H1 (cell line): ENCODE measurements around the gene TNIK. TPM values are rescaled to one million over a fixed set of nuclear protein-coding genes. Genes with fewer than 3 reads are reported as not detected.

Source experiments
- CTCF ChIA-PET: fragments of 300-600 bp; sonication (Branson Sonifier 250); formaldehyde crosslinking; loops from one replicate; lab custom pipeline; 2021; ENCODE audit not compliant: partially characterized antibody; lab: Charles Lee
- POLR2A ChIA-PET: fragments of 300-600 bp; sonication (Branson Sonifier 250); formaldehyde crosslinking; loops from one replicate; lab custom pipeline; 2021; ENCODE audit warnings: inconsistent platforms; ENCODE audit not compliant: partially characterized antibody; lab: Charles Lee
- DNase-seq, 2 experiments: peaks; one replicate each; pipeline versions ENCODE4 v3.0.0 to v3.0.0-alpha.2; 2010 to 2022; ENCODE audit warnings: low spot score in 2 of 2, low read depth in 1 of 2, mixed read lengths in 1 of 2
- FAIRE-seq: peaks from 2 replicates; lab custom pipeline; 2011; peaks lifted over from hg19 to GRCh38; lab: Jason Lieb, UNC
- H2AFZ ChIP-seq: 2 replicates; pipeline ENCODE4 v1.8.1; 2012; ENCODE audit warnings: low read length, inconsistent platforms
- H2AK5ac ChIP-seq: 2 replicates; pipeline ENCODE4 v1.6.1; 2013; ENCODE audit warnings: low read depth, low read length
- H2BK120ac ChIP-seq: replicated peaks from 2 replicates; pipeline ENCODE3; 2013; ENCODE audit warnings: low read depth, low read length, inconsistent platforms
- H2BK12ac ChIP-seq: 2 replicates; pipeline ENCODE4 v1.6.1; 2013; ENCODE audit warnings: low read depth, low read length
- H2BK15ac ChIP-seq: 2 replicates; pipeline ENCODE4 v1.6.1; 2013; ENCODE audit warnings: low read length
- H2BK20ac ChIP-seq: 2 replicates; pipeline ENCODE4 v1.6.1; 2013; ENCODE audit warnings: low read length
- H2BK5ac ChIP-seq: 2 replicates; pipeline ENCODE4 v1.6.1; 2013; ENCODE audit warnings: low read depth, low read length
- H3K14ac ChIP-seq: 2 replicates; pipeline ENCODE4 v1.6.1; 2013; ENCODE audit warnings: inconsistent platforms; ENCODE audit not compliant: insufficient read length
- H3K18ac ChIP-seq: 2 replicates; pipeline ENCODE4 v1.6.1; 2013; ENCODE audit warnings: low read length; ENCODE audit errors: extremely low read depth
- H3K23ac ChIP-seq: 2 replicates; pipeline ENCODE4 v1.6.1; 2013; ENCODE audit warnings: inconsistent platforms; ENCODE audit not compliant: insufficient read length
- H3K23me2 ChIP-seq: 2 replicates; pipeline ENCODE4 v1.6.1; 2013; ENCODE audit warnings: low read depth, low read length
- H3K27ac ChIP-seq: 2 replicates; pipeline ENCODE4 v1.6.1; 2011; ENCODE audit warnings: low read depth, low read length, inconsistent platforms
- H3K27me3 ChIP-seq, 4 experiments: replicated peaks in 1 of 4; 1 replicate in 1 of 4; 2 replicates in 3 of 4; pipeline versions ENCODE4 v1.6.1 to v1.8.1; 2011 to 2013; ENCODE audit warnings: low read length in 3 of 4, mild to moderate bottlenecking in 3 of 4, inconsistent platforms in 2 of 4, mixed read lengths in 2 of 4, moderate library complexity in 1 of 4; ENCODE audit not compliant: control insufficient read depth in 3 of 4, insufficient read depth in 3 of 4; ENCODE audit errors: extremely low read depth in 1 of 4
- H3K36me3 ChIP-seq, 4 experiments: 2 replicates each; pipeline versions ENCODE4 v1.6.1 to v1.8.1; 2011 to 2013; ENCODE audit warnings: mild to moderate bottlenecking in 4 of 4, low read length in 3 of 4, moderate library complexity in 2 of 4, control low read depth in 1 of 4, inconsistent platforms in 1 of 4; ENCODE audit not compliant: insufficient read depth in 4 of 4, control insufficient read depth in 2 of 4
- H3K4ac ChIP-seq: replicated peaks from 2 replicates; pipeline ENCODE3; 2013; ENCODE audit warnings: low read length, low read depth, mixed read lengths, inconsistent platforms; ENCODE audit not compliant: insufficient read length
- H3K4me1 ChIP-seq, 4 experiments: replicated peaks in 1 of 4; 1 replicate in 1 of 4; 2 replicates in 3 of 4; pipeline versions ENCODE4 v1.6.1 to v1.8.1; 2011 to 2013; ENCODE audit warnings: low read length in 3 of 4, inconsistent platforms in 2 of 4, mixed read lengths in 1 of 4; ENCODE audit not compliant: insufficient read depth in 4 of 4, control insufficient read depth in 3 of 4
- H3K4me2 ChIP-seq, 2 experiments: 2 replicates each; pipeline versions ENCODE4 v1.6.1 to v1.8.1; 2011 to 2013; ENCODE audit warnings: low read depth in 2 of 2, low read length in 2 of 2, control low read depth in 1 of 2, inconsistent platforms in 1 of 2, mild to moderate bottlenecking in 1 of 2; ENCODE audit not compliant: insufficient read depth in 1 of 2
- H3K4me3 ChIP-seq, 4 experiments: fragments of 200-600, 300-600 bp in 1 of 4; sonication (generic), shearing (Covaris generic), sonication (Bioruptor Twin) in 1 of 4; 2 replicates each; pipeline versions ENCODE4 v1.5.1 to v1.8.1; 2011 to 2016; ENCODE audit warnings: low read length in 4 of 4, low read depth in 3 of 4, control low read depth in 2 of 4, inconsistent platforms in 2 of 4, mild to moderate bottlenecking in 2 of 4, mixed read lengths in 1 of 4, moderate library complexity in 1 of 4; ENCODE audit not compliant: insufficient read depth in 2 of 4; ENCODE audit errors: extremely low read depth in 1 of 4
- H3K56ac ChIP-seq: replicated peaks from 2 replicates; pipeline ENCODE3; 2013; ENCODE audit warnings: low read depth, mild to moderate bottlenecking, mixed read lengths, low read length, inconsistent platforms; ENCODE audit not compliant: insufficient read length
- H3K79me1 ChIP-seq: 2 replicates; pipeline ENCODE4 v1.6.1; 2013; ENCODE audit warnings: low read depth, low read length, control low read depth
- H3K79me2 ChIP-seq, 2 experiments: 2 replicates each; pipeline versions ENCODE4 v1.6.1 to v1.8.1; 2012 to 2013; ENCODE audit warnings: low read length in 2 of 2, mild to moderate bottlenecking in 2 of 2, inconsistent platforms in 1 of 2; ENCODE audit not compliant: insufficient read depth in 2 of 2, control insufficient read depth in 1 of 2
- H3K9ac ChIP-seq, 4 experiments: replicated peaks in 1 of 4; 1 replicate in 1 of 4; 2 replicates in 3 of 4; pipeline versions ENCODE4 v1.6.1 to v1.8.1; 2011 to 2013; ENCODE audit warnings: low read depth in 3 of 4, low read length in 3 of 4, control low read depth in 2 of 4, mild to moderate bottlenecking in 2 of 4, moderate library complexity in 2 of 4, inconsistent platforms in 1 of 4; ENCODE audit errors: extremely low read depth in 1 of 4
- H3K9me3 ChIP-seq, 2 experiments: 2 replicates each; pipeline versions ENCODE4 v1.6.1 to v1.8.1; 2012 to 2013; ENCODE audit warnings: mild to moderate bottlenecking in 2 of 2, moderate library complexity in 2 of 2, control low read depth in 1 of 2, inconsistent platforms in 1 of 2, low read depth in 1 of 2, low read length in 1 of 2, mixed read lengths in 1 of 2; ENCODE audit not compliant: insufficient read depth in 2 of 2
- H4K20me1 ChIP-seq, 2 experiments: replicated peaks in 1 of 2; 2 replicates each; pipeline versions ENCODE3 to v1.8.1; 2011 to 2013; ENCODE audit warnings: inconsistent platforms in 2 of 2, low read length in 2 of 2, mild to moderate bottlenecking in 1 of 2; ENCODE audit not compliant: insufficient read depth in 2 of 2, control insufficient read depth in 1 of 2
- H4K5ac ChIP-seq: 2 replicates; pipeline ENCODE4 v1.6.1; 2013; ENCODE audit warnings: low read length, low read depth, mixed read lengths, inconsistent platforms; ENCODE audit not compliant: insufficient read length
- H4K8ac ChIP-seq: 2 replicates; pipeline ENCODE4 v1.8.0; 2013; ENCODE audit warnings: mild to moderate bottlenecking, moderate library complexity, low read length, inconsistent platforms; ENCODE audit not compliant: insufficient read depth; ENCODE audit errors: extremely low read depth
- H4K91ac ChIP-seq: replicated peaks from 2 replicates; pipeline ENCODE3; 2013; ENCODE audit warnings: low read length, mixed read lengths, inconsistent platforms; ENCODE audit not compliant: insufficient read length
- BACH1 ChIP-seq: IDR thresholded peaks from 2 replicates; pipeline ENCODE4 v1.6.1; 2012; ENCODE audit warnings: low read length, improper control_type of control experiment
- CEBPB ChIP-seq: IDR thresholded peaks from 2 replicates; pipeline ENCODE4 v1.6.1; 2012; ENCODE audit warnings: low read depth, low read length
- HDAC2 ChIP-seq, 2 experiments: fragments of 300-600 bp in 1 of 2; sonication (generic) in 1 of 2; IDR thresholded peaks; 2 replicates each; pipeline ENCODE4 v1.6.1; 2011 to 2012; ENCODE audit warnings: low read depth in 2 of 2, low read length in 2 of 2, mild to moderate bottlenecking in 2 of 2, moderate library complexity in 2 of 2, borderline replicate concordance in 1 of 2, inconsistent platforms in 1 of 2
- JUND ChIP-seq: IDR thresholded peaks from 2 replicates; pipeline ENCODE4 v1.6.1; 2011; ENCODE audit warnings: mild to moderate bottlenecking, improper control_type of control experiment, low read length
- NANOG ChIP-seq: IDR thresholded peaks from 2 replicates; pipeline ENCODE4 v1.6.1; 2011; ENCODE audit warnings: low read length, low read depth, mild to moderate bottlenecking, inconsistent platforms; ENCODE audit not compliant: insufficient read depth, poor library complexity, severe bottlenecking
- RBBP5 ChIP-seq: IDR thresholded peaks from 2 replicates; pipeline ENCODE4 v1.7.1; 2012; ENCODE audit warnings: low read depth, mild to moderate bottlenecking, inconsistent platforms, low read length, moderate library complexity, borderline replicate concordance
- SP2 ChIP-seq: IDR thresholded peaks from 2 replicates; pipeline ENCODE4 v1.6.1; 2012; ENCODE audit warnings: mild to moderate bottlenecking, low read length, inconsistent platforms
- WGBS, 2 experiments: shearing (Covaris generic) in 1 of 2; methylation state at CpG; one replicate each; pipeline versions ENCODE4 v1.1.6 to v1.1.7; 2013 to 2015; ENCODE audit warnings: low lambda C conversion rate in 2 of 2, mixed read lengths in 2 of 2, inconsistent platforms in 1 of 2, low coverage in 1 of 2, missing lambda C conversion rate in 1 of 2; ENCODE audit not compliant: insufficient replicate concordance in 2 of 2, insufficient coverage in 1 of 2, insufficient read length in 1 of 2; ENCODE audit errors: extremely low coverage in 1 of 2, missing lambda C conversion rate in 1 of 2; 5-methylcytosine and 5-hydroxymethylcytosine counted together
- polyA plus RNA-seq, 7 experiments: library from polyadenylated mRNA; depleted of rRNA in 3 of 7; stranded (reverse) in 5 of 7; unstranded in 2 of 7; fragments of >200 nt in 5 of 7; fragments of 200-250 nt in 2 of 7; gene quantifications; 1 replicate in 5 of 7; 2 replicates in 1 of 7; 4 replicates in 1 of 7; pipeline versions ENCODE4 v1.2.1 to v1.2.3, GENCODE V29; 2011 to 2013; ENCODE audit warnings: missing spikeins in 2 of 7, mixed read lengths in 2 of 7
- total RNA-seq: library from RNA; stranded (reverse); fragmentation: NEBNext Ultra II Directional; extraction: Animal tissue kit (Norgen Biotek cat#: 25700); gene quantifications from 2 replicates; pipeline ENCODE4 v1.2.1, GENCODE V29; 2021

TNIK gene
- total and polyA plus RNA-seq, 2 of the 8 experiments (the other 6 are each of a cell fraction or from before 2014, with no cell fraction given), result 7.4 to 42.0 TPM

DNA sequence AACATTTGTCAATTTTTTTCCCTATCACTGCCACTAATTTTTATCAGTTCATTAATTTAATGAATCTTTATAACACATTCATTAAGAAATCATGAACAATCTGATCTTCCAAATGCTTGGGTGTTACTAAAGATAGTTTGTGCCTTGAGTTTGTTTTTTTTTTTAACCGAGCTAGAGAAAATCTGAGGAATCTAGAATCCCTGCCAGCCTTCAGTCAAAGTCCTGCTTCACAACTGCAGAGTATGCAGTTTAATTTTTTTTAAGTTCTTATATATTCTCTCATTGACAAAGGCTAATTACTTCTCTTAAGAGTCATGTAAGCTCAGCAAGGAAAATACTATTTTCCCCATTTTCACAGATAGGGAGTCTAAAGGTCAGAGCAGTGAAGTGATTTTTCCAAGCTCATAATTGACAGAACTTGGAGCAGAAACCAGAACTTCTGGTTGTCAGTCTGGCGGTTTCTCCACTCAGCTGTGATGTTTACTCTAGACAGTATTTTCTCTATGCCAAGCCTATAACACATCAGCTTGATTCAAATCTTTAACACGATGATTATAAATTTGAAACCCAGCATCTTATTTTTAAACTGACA is 55.7 kb downstream of the TNIK start:
- Histone ChIP-seq H2BK12ac (no peak overlapping the region), H3K18ac (no peak overlapping the region), H3K36me3 (no peaks in the 10 kb centered on the region), H3K9ac (no peak overlapping the region), H3K27ac (no peak overlapping the region), H2BK120ac (no peak overlapping the region), H2BK20ac (no peak overlapping the region), H3K27me3 (no peaks in the 10 kb centered on the region), H3K4ac (no peak overlapping the region), H3K4me3 (no peak overlapping the region), H3K9me3 (no peaks in the 10 kb centered on the region), H3K23me2 (no peaks in the 10 kb centered on the region), H3K23ac (no peak overlapping the region), H3K14ac (no peak overlapping the region), H3K56ac (no peak overlapping the region), H3K4me2 (no peak overlapping the region), H4K5ac (no peak overlapping the region), H4K20me1 (no peaks in the 10 kb centered on the region), H2BK5ac (no peak overlapping the region), H2BK15ac (no peak overlapping the region), H3K79me2 (peaks cover 0 to 44% of the 10 kb centered on the region in 2 experiments; a peak in 2 of 4 replicates), H2AFZ (no peak overlapping the region), H3K4me1 (0 out of 7 replicates have a peak, but pooled peaks cover 0 to 1% (median 0%) of the 10 kb centered on the region in 4 experiments), H3K79me1 (peaks cover 2% of the 10 kb centered on the region; the same call in 1 of the 2 replicates), H4K8ac (no peak overlapping the region), H4K91ac (no peak overlapping the region), H2AK5ac (no peak overlapping the region)
- ChIA-PET CTCF (interaction anchor here (0.6 to 1.1 kb wide), 4 partner anchors 54 to 1549 kb away, joined by 3 read pairs; no protein-coding TSS in a partner anchor), POLR2A (no interaction called here)
- FAIRE-seq (no peak), DNase-seq (no peak)
- WGBS, 2 experiments, result 59% methylated on average over 3 of the region's 3 CpGs; no CpG with 5 or more reads in 1 of the 2 experiments
- TF ChIP-seq CEBPB, result no peak
- TF ChIP-seq HDAC2 (IDR thresholded peaks at IDR 0.05; ENCODE audit: borderline replicate concordance in 1 of 2, low read depth in 2 of 2, low read length in 2 of 2), result no peak
- no peak for TF ChIP-seq RBBP5
- TF ChIP-seq SP2, result no peak
- no peak for TF ChIP-seq JUND
- no peak for TF ChIP-seq BACH1
- no peak for TF ChIP-seq NANOG
